Globus pallidus (tissue), 1 donor: ENCODE measurements around the gene REM2.

Experiments
- DNase-seq: peaks from one replicate; pipeline ENCODE4 v3.0.0-alpha.2; 2015; ENCODE audit warnings: low spot score

The REM2 gene

DNA sequence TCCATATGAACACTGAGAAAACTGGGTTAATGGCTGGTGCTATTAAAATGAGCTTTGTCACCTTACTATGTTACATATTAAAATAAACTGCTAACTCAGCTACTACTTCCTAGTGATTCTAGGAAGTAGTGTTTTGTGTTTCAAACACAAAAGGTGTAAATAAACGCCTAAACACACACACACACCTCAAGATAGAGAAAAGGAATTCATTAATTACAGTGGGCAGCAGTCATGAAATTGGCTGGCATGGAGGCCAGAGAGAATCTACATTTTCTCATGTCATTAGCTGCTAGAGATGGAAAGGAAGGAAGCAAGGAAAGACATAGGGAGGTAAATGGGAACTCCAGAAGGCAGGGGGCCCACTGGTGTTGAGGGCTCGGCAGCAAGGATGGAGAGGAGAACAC is 46.9 kb downstream of the REM2 start:
- DNase-seq = no peak

DNA sequence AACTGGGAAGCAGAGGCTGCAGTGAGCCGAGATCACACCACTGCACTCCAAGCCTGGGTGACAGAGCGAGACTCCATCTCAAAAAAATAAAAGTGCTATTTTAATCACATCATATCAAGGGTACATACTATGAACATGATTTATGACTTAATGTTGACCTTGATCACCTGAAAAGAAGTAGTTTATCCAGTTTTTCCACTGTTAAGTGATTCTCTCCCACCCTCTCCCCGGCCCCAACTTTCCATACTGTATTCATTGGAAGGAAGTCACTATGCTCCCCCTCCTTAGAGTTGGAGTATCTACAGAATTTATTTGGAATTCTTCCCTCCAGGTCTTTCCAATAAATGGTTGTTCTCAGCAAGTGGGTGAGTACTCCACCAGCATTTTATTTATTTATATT is 49.1 kb downstream of the REM2 start:
- DNase-seq = no peak

DNA sequence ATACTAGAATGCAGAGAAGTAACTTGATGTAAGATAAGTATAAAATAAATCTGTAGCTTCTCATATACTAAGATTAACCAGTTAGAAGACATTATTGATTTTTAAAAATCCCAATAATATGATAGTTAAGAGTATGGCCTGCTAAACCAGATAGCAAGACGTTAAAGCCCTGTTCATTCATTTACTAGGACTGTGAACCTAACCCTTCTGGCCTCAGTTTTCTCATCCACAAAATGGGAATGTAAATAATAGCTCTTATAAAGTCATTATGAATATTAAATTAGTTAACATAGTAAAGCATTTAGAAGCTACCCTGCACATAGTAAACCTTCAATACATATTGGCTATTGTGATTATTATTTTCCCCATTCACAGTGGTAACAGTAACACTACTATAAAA is 52.1 kb downstream of the REM2 start:
- no peak for DNase-seq
